Calu3 (cell line): ENCODE results near the gene UTP11. TPM values are rescaled to one million over a fixed set of nuclear protein-coding genes. Genes with fewer than 3 reads are reported as not detected.

Source experiments
- BruUV-seq: library from RNA; stranded (reverse); fragments of 400-500 nt; replicated peaks from 2 replicates; lab custom pipeline; 2021; lab: Mats Ljungman, UMichigan
- CTCF ChIA-PET: fragments of 300-600 bp; sonication (Branson Sonifier 250); formaldehyde crosslinking; loops from one replicate; lab custom pipeline; 2022; ENCODE audit warnings: antibody characterized with exemption; lab: Charles Lee
- DNase-seq: peaks from one replicate; pipeline ENCODE4 v3.0.0; 2022
- H3K27ac Mint-ChIP-seq: one replicate; pipeline ENCODE4 v1.8.0; 2022; ENCODE audit warnings: mixed read lengths; ENCODE audit not compliant: unreplicated experiment
- H3K27me3 Mint-ChIP-seq: one replicate; pipeline ENCODE4 v1.8.0; 2022; ENCODE audit warnings: mixed read lengths; ENCODE audit not compliant: unreplicated experiment
- H3K36me3 Mint-ChIP-seq: one replicate; pipeline ENCODE4 v1.8.0; 2022; ENCODE audit warnings: mild to moderate bottlenecking, moderate library complexity, mixed read lengths; ENCODE audit not compliant: insufficient read depth, unreplicated experiment
- H3K4me1 Mint-ChIP-seq: one replicate; pipeline ENCODE4 v1.8.0; 2022; ENCODE audit warnings: mild to moderate bottlenecking, low read depth, mixed read lengths; ENCODE audit not compliant: unreplicated experiment
- H3K4me3 Mint-ChIP-seq: one replicate; pipeline ENCODE4 v1.8.0; 2022; ENCODE audit warnings: mild to moderate bottlenecking, low read depth, moderate library complexity, mixed read lengths; ENCODE audit not compliant: unreplicated experiment
- H3K9me3 Mint-ChIP-seq: one replicate; pipeline ENCODE4 v1.8.0; 2022; ENCODE audit warnings: low read depth, mixed read lengths; ENCODE audit not compliant: unreplicated experiment
- CTCF ChIP-seq: fragments of 200-600 bp; IDR thresholded peaks from one replicate; pipeline ENCODE4 v1.8.0; 2022; ENCODE audit warnings: antibody characterized with exemption; ENCODE audit not compliant: unreplicated experiment
- intact Hi-C: fragments of 100-400 bp; cut with micrococcal nuclease; formaldehyde crosslinking; loops from one replicate; pipeline ENCODE4 v1.10.0; 2022; ENCODE audit not compliant: unreplicated experiment
- total RNA-seq: library from RNA; stranded (reverse); gene quantifications from 2 replicates; pipeline ENCODE4 v1.2.3, GENCODE V29; 2022

The UTP11 gene
- total RNA-seq, 1 experiment from 2014 or later: 38.5 TPM

GRCh38 chr1:38028105-38028591, 15.6 kb downstream of the UTP11 start:
- Mint-ChIP-seq H3K27me3 (no peaks in the 10 kb centered on the region), H3K9me3 (no peaks in the 10 kb centered on the region), H3K4me3 (no peak overlapping the region), H3K4me1 (no peaks in the 10 kb centered on the region), H3K27ac (no peak overlapping the region), H3K36me3 (peaks cover 18% of the 10 kb centered on the region)
- intact Hi-C loops: no loop called here
- CTCF ChIA-PET: no interaction called here
- no peak for DNase-seq
- no peak for TF ChIP-seq CTCF
- no TSS peak for BruUV-seq

- H3K4me3 Mint-ChIP-seq: no peak overlapping the region
- intact Hi-C loops: no loop called here
- no peaks in the 10 kb centered on the region for H3K9me3 Mint-ChIP-seq
- DNase-seq: no peak
- peaks cover 18% of the 10 kb centered on the region for H3K36me3 Mint-ChIP-seq
- no peak overlapping the region for H3K27ac Mint-ChIP-seq
- H3K27me3 Mint-ChIP-seq: peaks cover 1% of the 10 kb centered on the region
- peak; percentile 24 for TF ChIP-seq CTCF
- no TSS peak for BruUV-seq
- CTCF ChIA-PET: no interaction called here
- H3K4me1 Mint-ChIP-seq: no peaks in the 10 kb centered on the region
Measured at GRCh38 chr1:38028671-38029070, 16.1 kb downstream of the UTP11 start.

GRCh38 chr1:38029081-38029681, 16.6 kb downstream of the UTP11 start:
- Mint-ChIP-seq H3K4me3 (no peak overlapping the region), H3K9me3 (no peaks in the 10 kb centered on the region), H3K36me3 (peaks cover 18% of the 10 kb centered on the region), H3K27me3 (peaks cover 6% of the 10 kb centered on the region), H3K27ac (no peak overlapping the region), H3K4me1 (no peaks in the 10 kb centered on the region)
- intact Hi-C loops: no loop called here
- BruUV-seq: no TSS peak
- DNase-seq: no peak
- CTCF ChIA-PET: no interaction called here
- TF ChIP-seq CTCF: no peak

- Mint-ChIP-seq H3K9me3 (no peaks in the 10 kb centered on the region), H3K36me3 (peaks cover 13% of the 10 kb centered on the region), H3K27ac (no peak overlapping the region), H3K27me3 (peaks cover 13% of the 10 kb centered on the region), H3K4me3 (no peak overlapping the region), H3K4me1 (no peaks in the 10 kb centered on the region)
- no peak for DNase-seq
- CTCF ChIA-PET: interaction anchor here (0.6 kb wide), 1 partner anchor 891 kb away, joined by 3 read pairs; no protein-coding TSS in a partner anchor
- no peak for TF ChIP-seq CTCF
- intact Hi-C loops: no loop called here
- no TSS peak for BruUV-seq
Measured at GRCh38 chr1:38029685-38030511, 17.4 kb downstream of the UTP11 start.
